ENCODE measurements around the gene CFLAR.

Gene CFLAR

GRCh38 chr2:201156036-201156435 lies 40.1 kb downstream of the CFLAR start:
- ChIA-PET POLR2A (interaction anchor here (1.7 kb wide), 1 partner anchor 11 kb away, joined by 6 read pairs; no protein-coding TSS in a partner anchor), CTCF (interaction anchor here (1.1 to 1.3 kb wide), 2 partner anchors 38 to 255 kb away, joined by 3 read pairs; no protein-coding TSS in a partner anchor)
- TF ChIP-seq ZNF654 (tag by site-specific recombination; IDR thresholded peaks at IDR 0.05; ENCODE audit: low read depth) (no peak), ZBTB10 (tag by site-specific recombination; IDR thresholded peaks at IDR 0.05) (no peak), ZNF529 (tag by site-specific recombination; IDR thresholded peaks at IDR 0.05; ENCODE audit: insufficient replicate concordance) (no peak), KLF9 (tag by site-specific recombination; IDR thresholded peaks at IDR 0.05; ENCODE audit: low read depth) (no peak), ZNF16 (tag by site-specific recombination; IDR thresholded peaks at IDR 0.05; ENCODE audit: low read depth) (no peak), ZFP3 (tag by site-specific recombination; IDR thresholded peaks at IDR 0.05; ENCODE audit: low read depth) (no peak), ZNF362 (tag by site-specific recombination; IDR thresholded peaks at IDR 0.05) (no peak), ZNF10 (tag by site-specific recombination; IDR thresholded peaks at IDR 0.05) (no peak), SCRT1 (tag by site-specific recombination; IDR thresholded peaks at IDR 0.05; ENCODE audit: borderline replicate concordance) (no peak), ZSCAN30 (tag by site-specific recombination; IDR thresholded peaks at IDR 0.05) (no peak), ZNF692 (tag by site-specific recombination; IDR thresholded peaks at IDR 0.05) (no peak), ZBTB44 (tag by site-specific recombination; IDR thresholded peaks at IDR 0.05) (no peak), CTCF (tag by site-specific recombination; IDR thresholded peaks at IDR 0.05) (no peak), SP3 (tag by site-specific recombination; IDR thresholded peaks at IDR 0.05) (no peak), ATF2 (tag by site-specific recombination; IDR thresholded peaks at IDR 0.05; ENCODE audit: low read depth) (no peak), ZNF433 (tag by site-specific recombination; IDR thresholded peaks at IDR 0.05; ENCODE audit: low read depth) (no peak), HOXD13 (CRISPR knock-in tag; IDR thresholded peaks at IDR 0.05; ENCODE audit: borderline replicate concordance) (no peak), ZNF184 (tag by site-specific recombination; IDR thresholded peaks at IDR 0.05) (no peak)
- H3K36me3 ChIP-seq (ENCODE audit: control insufficient read depth in 2 of 2, insufficient read depth in 1 of 2, low read length in 2 of 2) = peaks cover 0 to 32% of the 10 kb centered on the region in 2 experiments; a peak in 2 of 3 replicates
- H3K4me1 ChIP-seq (ENCODE audit: control insufficient read depth, insufficient read depth, low read length) = 0 out of 2 replicates have a peak, but pooled peaks cover 2% of the 10 kb centered on the region
- no peaks in the 10 kb centered on the region for H3K9me3 ChIP-seq (ENCODE audit: control insufficient read depth, insufficient read depth, low read depth, low read length)
- no peak overlapping the region for H3K27ac ChIP-seq (ENCODE audit: extremely low read depth, low read depth, low read length)
- no peak overlapping the region for H3K4me3 ChIP-seq (ENCODE audit: low read depth, low read length)

Measured in HEK293 (cell line).